Lower lobe of right lung (tissue), 2 donors: ENCODE data around the gene SLC1A2. TPM values are rescaled to one million over a fixed set of nuclear protein-coding genes. Genes with fewer than 3 reads are reported as not detected.
A peak's percentile ranks its signal among the peaks of the same experiment; 100 is the strongest.

Experiments
- ATAC-seq, 2 donors: fragments of 200-7000 bp; cut with Tn5 transposase; one replicate each; pipeline ENCODE4 v1.9.1; 2020 to 2022; ENCODE audit warnings: mild to moderate bottlenecking in 2 of 2, moderate library complexity in 2 of 2
- DNase-seq: peaks from one replicate; pipeline ENCODE4 v3.0.0-alpha.2; 2020
- H3K27ac ChIP-seq: fragments of 200-600 bp; one replicate; pipeline ENCODE4 v1.8.0; 2022
- H3K27me3 ChIP-seq: fragments of 200-600 bp; one replicate; pipeline ENCODE4 v1.8.0; 2022; ENCODE audit warnings: low read depth
- H3K36me3 ChIP-seq: fragments of 200-600 bp; one replicate; pipeline ENCODE4 v1.8.0; 2022; ENCODE audit warnings: mild to moderate bottlenecking
- H3K4me1 ChIP-seq: fragments of 200-600 bp; one replicate; pipeline ENCODE4 v1.8.0; 2022
- H3K4me3 ChIP-seq: fragments of 200-600 bp; one replicate; pipeline ENCODE4 v1.8.0; 2022; ENCODE audit warnings: mild to moderate bottlenecking
- H3K9me3 ChIP-seq: fragments of 200-600 bp; one replicate; pipeline ENCODE4 v1.8.0; 2022
- intact Hi-C: fragments of 100-400 bp; cut with DNase I; formaldehyde crosslinking; loops from one replicate; pipeline ENCODE4 v1.11.0; 2022
- total RNA-seq: library from RNA; stranded (reverse); fragmentation: NEBNext Ultra II Directional; extraction: Animal tissue kit (Norgen Biotek cat#: 25700); gene quantifications from one replicate; pipeline ENCODE4 v1.2.1, GENCODE V29; 2021
- TF ChIP-seq, protein P1 (sequence below): fragments of 200-600 bp; IDR thresholded peaks from one replicate; pipeline ENCODE4 v1.8.0; 2022; ENCODE audit warnings: antibody characterized with exemption, mild to moderate bottlenecking
- donor health status: DM: no; HTN: yes; CAD: no; lungs with severe emphysema.

The SLC1A2 gene
- total RNA-seq, 1 donor from 2014 or later = 3.4 TPM

DNA sequence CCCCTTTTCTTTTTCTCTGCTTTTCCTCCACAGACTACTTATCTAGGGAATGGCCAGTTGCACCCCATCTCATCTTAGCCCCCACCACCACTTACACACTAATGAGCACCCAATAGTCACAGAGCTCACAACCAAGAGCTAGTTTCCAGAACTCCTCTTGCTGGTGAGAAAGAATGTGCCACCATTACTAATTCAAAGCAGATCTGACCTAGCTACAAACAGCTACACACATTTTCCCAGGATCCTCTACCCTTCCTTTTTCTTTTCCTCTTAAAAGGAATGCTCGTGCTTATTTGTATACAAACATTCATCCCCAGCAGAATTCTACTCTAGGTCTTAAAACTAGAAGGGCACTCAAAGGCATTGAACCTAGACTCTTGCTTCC is 143.6 kb downstream of the SLC1A2 start:
- Histone ChIP-seq H3K4me3 (no peak overlapping the region), H3K9me3 (no peaks in the 10 kb centered on the region), H3K36me3 (no peaks in the 10 kb centered on the region), H3K4me1 (peaks cover 9% of the 10 kb centered on the region), H3K27ac (peak overlapping the region; percentile 37), H3K27me3 (no peaks in the 10 kb centered on the region)
- peak in 1 of 2 donors; percentile 5 for ATAC-seq
- TF ChIP-seq, protein P1, sequence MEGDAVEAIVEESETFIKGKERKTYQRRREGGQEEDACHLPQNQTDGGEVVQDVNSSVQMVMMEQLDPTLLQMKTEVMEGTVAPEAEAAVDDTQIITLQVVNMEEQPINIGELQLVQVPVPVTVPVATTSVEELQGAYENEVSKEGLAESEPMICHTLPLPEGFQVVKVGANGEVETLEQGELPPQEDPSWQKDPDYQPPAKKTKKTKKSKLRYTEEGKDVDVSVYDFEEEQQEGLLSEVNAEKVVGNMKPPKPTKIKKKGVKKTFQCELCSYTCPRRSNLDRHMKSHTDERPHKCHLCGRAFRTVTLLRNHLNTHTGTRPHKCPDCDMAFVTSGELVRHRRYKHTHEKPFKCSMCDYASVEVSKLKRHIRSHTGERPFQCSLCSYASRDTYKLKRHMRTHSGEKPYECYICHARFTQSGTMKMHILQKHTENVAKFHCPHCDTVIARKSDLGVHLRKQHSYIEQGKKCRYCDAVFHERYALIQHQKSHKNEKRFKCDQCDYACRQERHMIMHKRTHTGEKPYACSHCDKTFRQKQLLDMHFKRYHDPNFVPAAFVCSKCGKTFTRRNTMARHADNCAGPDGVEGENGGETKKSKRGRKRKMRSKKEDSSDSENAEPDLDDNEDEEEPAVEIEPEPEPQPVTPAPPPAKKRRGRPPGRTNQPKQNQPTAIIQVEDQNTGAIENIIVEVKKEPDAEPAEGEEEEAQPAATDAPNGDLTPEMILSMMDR = no peak
- no peak for DNase-seq
- intact Hi-C loops = no loop called here

DNA sequence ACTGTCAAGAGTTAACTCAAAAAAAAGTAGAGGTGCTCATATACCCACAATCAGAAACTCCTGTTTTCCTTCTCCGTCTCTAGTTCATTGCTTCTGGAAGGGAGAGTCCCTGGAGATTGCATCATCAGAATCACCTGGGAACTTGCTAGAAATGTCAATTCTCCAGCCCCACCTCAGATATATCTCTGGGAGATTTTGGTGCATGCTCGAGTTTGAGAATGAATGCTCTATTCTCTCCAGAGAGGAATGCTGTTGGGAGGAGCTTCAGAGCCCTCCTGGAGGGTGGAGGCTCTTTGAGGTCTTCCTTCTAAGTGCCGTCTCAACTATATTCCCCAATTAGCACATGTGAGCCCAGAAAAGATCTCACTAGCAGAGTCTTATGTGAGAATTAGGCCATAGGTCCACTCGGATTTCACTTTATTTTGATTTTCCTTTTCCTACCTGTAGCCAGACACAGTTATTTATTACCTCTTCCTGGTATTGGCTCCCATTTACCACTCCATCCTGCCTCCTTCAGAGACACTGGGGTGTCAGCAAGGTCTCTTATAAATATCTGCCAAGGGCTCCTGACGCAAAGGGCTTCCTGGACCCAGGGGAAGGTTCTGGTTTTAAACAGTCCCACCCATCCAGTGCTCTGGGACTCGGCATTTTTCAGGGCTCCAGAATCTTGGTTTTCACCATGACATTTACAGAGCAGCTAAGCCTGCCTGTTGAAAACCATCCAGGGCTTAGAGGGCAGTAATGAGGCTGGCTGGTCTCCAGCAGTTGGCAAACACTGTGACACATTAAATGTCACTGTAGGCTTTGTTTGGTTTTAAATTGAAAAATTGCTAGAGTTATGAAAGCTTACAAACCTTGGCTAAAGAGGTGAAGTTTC is 144.2 kb downstream of the SLC1A2 start:
- H3K4me1 ChIP-seq = peaks cover 9% of the 10 kb centered on the region
- no peaks in the 10 kb centered on the region for H3K27me3 ChIP-seq
- H3K36me3 ChIP-seq = no peaks in the 10 kb centered on the region
- peak overlapping the region; percentile 37 for H3K27ac ChIP-seq
- no peak overlapping the region for H3K4me3 ChIP-seq
- intact Hi-C loops = no loop called here
- ATAC-seq = peak; percentile 75 to 88
- H3K9me3 ChIP-seq = no peaks in the 10 kb centered on the region
- TF ChIP-seq, protein P1 = no peak
- peak; percentile 65 for DNase-seq

DNA sequence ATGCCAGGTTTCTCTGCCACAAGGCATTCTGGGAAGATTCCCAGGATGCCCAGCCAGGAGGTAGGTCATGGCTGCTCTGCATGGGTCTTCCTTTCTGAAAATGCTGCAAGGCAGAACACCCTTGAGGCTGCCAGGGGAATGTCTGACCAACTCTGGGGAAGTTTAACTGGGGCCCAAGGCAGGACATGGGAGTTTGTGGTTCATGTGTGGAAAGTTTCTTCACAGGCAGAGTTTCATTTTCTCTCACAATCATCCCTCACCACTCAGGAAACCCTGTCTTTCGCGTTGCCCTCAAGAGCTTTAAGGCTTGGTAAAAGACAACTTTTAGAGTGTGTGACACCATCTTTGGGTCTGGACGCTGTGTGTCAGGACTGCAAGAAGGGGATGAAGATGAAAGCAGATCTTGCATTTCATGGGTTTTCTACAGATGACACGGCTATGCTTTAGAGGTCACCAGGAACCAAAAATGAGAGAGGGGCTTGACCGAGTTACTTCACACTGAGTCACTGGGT is 146.9 kb downstream of the SLC1A2 start:
- TF ChIP-seq, protein P1 = no peak
- H3K36me3 ChIP-seq = no peaks in the 10 kb centered on the region
- H3K4me3 ChIP-seq = no peak overlapping the region
- no peaks in the 10 kb centered on the region for H3K27me3 ChIP-seq
- intact Hi-C loops = no loop called here
- no peaks in the 10 kb centered on the region for H3K9me3 ChIP-seq
- DNase-seq (no peak), ATAC-seq (peak; percentile 16 to 36)
- H3K4me1 ChIP-seq = peaks cover 9% of the 10 kb centered on the region
- H3K27ac ChIP-seq = no peak overlapping the region

DNA sequence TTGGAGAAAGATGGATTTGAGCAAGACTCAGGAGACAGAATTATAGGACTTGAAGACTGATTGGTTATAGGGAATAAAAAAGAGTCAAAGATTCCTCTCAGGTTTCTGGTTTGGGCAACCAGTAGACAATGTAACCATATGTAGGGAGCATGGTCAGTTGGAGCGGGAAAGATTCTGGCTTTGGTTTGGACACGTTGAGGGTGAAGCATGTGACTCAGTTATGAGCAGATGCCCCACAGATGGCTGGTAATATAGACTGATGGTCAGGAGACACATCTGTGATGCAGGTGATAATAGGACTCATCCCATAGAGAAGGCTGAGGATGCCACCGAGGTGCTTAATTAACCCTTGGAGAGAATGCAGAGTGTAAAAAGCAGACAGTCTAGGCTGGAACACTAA is 148.3 kb downstream of the SLC1A2 start:
- H3K4me1 ChIP-seq = peaks cover 14% of the 10 kb centered on the region
- H3K27me3 ChIP-seq = no peaks in the 10 kb centered on the region
- H3K9me3 ChIP-seq = no peaks in the 10 kb centered on the region
- TF ChIP-seq, protein P1 = no peak
- H3K27ac ChIP-seq = no peak overlapping the region
- intact Hi-C loops = no loop called here
- ATAC-seq = no peak
- no peak for DNase-seq
- no peak overlapping the region for H3K4me3 ChIP-seq
- H3K36me3 ChIP-seq = no peaks in the 10 kb centered on the region

DNA sequence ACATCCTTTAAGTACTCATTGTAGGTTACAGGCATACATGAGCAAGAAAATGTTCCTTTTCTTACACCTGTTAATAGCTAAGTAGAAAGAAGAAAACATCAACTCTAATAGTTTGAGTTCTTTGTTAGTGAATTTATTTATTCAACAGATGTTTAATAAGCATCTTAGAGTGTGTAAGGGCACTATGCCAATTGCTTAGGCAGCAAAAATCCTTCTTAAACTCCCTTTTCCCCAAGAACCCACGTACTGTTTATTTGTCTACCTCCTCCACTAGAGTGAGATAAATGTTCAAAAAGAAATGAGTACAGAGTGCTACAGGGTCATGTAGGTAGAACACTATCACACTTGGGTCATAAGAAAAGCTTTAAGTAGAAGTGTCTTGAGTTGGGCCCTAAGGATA is 149.0 kb downstream of the SLC1A2 start:
- H3K9me3 ChIP-seq = no peaks in the 10 kb centered on the region
- TF ChIP-seq, protein P1 = no peak
- peaks cover 9% of the 10 kb centered on the region for H3K4me1 ChIP-seq
- DNase-seq (no peak), ATAC-seq (no peak)
- H3K27me3 ChIP-seq = no peaks in the 10 kb centered on the region
- intact Hi-C loops = no loop called here
- H3K4me3 ChIP-seq = no peak overlapping the region
- H3K27ac ChIP-seq = no peak overlapping the region
- no peaks in the 10 kb centered on the region for H3K36me3 ChIP-seq
